PC-3 (cell line): ENCODE measurements around the gene HPSE2.

ENCODE experiments used
- EZH2phosphoT487 ChIP-seq: fragments of 300-600 bp; sonication (generic); IDR thresholded peaks from 2 replicates; pipeline ENCODE4 v1.6.1; 2018; ENCODE audit warnings: mild to moderate bottlenecking, antibody characterized with exemption, low read length, borderline replicate concordance
- TF ChIP-seq, protein P1 (sequence below): fragments of 300-600 bp; sonication (generic); conservative IDR thresholded peaks from 2 replicates; pipeline ENCODE4 v1.5.1; 2017; ENCODE audit warnings: antibody characterized with exemption, low read depth, mild to moderate bottlenecking, low read length

DNA sequence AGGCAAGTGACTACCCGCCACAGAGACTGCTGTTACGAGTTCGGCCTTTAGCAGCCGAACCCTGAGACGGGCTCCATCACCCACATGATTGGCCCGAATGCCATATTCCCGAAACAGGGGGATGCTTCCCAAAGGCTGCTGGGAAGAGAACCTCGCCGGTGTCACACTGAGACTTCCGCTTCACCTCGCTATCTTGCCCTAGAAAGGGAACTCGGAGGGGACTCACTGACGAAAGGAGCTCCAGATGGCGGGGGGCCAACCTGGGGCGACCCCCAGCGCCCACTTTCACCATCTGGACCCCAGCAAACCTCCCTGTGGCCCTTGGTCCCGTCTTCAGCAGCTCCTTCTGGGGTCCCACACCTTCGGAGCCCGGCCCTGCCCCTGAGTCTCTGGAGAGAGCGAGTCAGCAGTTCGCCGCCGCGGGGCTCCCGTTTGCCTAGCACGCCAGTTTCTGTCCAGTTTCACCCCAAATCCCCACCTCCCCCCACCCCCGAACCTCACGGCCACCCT is 789.4 kb downstream of the HPSE2 start:
- TF ChIP-seq, protein P1, sequence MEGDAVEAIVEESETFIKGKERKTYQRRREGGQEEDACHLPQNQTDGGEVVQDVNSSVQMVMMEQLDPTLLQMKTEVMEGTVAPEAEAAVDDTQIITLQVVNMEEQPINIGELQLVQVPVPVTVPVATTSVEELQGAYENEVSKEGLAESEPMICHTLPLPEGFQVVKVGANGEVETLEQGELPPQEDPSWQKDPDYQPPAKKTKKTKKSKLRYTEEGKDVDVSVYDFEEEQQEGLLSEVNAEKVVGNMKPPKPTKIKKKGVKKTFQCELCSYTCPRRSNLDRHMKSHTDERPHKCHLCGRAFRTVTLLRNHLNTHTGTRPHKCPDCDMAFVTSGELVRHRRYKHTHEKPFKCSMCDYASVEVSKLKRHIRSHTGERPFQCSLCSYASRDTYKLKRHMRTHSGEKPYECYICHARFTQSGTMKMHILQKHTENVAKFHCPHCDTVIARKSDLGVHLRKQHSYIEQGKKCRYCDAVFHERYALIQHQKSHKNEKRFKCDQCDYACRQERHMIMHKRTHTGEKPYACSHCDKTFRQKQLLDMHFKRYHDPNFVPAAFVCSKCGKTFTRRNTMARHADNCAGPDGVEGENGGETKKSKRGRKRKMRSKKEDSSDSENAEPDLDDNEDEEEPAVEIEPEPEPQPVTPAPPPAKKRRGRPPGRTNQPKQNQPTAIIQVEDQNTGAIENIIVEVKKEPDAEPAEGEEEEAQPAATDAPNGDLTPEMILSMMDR, result no peak
- no peak for TF ChIP-seq EZH2phosphoT487
